ENCODE data around the gene BPTF. TPM values are rescaled to one million over a fixed set of nuclear protein-coding genes. Genes with fewer than 3 reads are reported as not detected.
"Not testable (repeated sequence)": the region's sequence is repeated elsewhere in the genome, so short reads cannot be mapped to it uniquely, and the experiment has no call there.

BPTF gene
- total RNA-seq, 1 donor from 2014 or later, result 96.9 TPM

- no peak for TF ChIP-seq CTCF (IDR thresholded peaks at IDR 0.05)
- H3K4me3 ChIP-seq, result no peak overlapping the region
- peaks cover 14% of the 10 kb centered on the region for H3K36me3 ChIP-seq
- intact Hi-C loops (cut with DNase I), result no loop called here
- ATAC-seq (peak; percentile 32 to 52), DNase-seq (no peak)
- no peak overlapping the region for H3K27ac ChIP-seq
- peaks cover 55% of the 10 kb centered on the region for H3K4me1 ChIP-seq
- no peaks in the 10 kb centered on the region for H3K27me3 ChIP-seq (ENCODE audit: low read depth)
- no peaks in the 10 kb centered on the region for H3K9me3 ChIP-seq
Measured at GRCh38 chr17:67855504-67856324, 30.4 kb downstream of the BPTF start.

GRCh38 chr17:67856402-67856801, 31.1 kb downstream of the BPTF start:
- H3K4me3 ChIP-seq; H3K27ac ChIP-seq; intact Hi-C loops (cut with DNase I); H3K9me3 ChIP-seq; DNase-seq; H3K27me3 ChIP-seq (ENCODE audit: low read depth); ATAC-seq: not testable (repeated sequence)
- H3K36me3 ChIP-seq, result peaks cover 14% of the 10 kb centered on the region
- peaks cover 55% of the 10 kb centered on the region for H3K4me1 ChIP-seq

GRCh38 chr17:67862614-67863217, 37.4 kb downstream of the BPTF start:
- Histone ChIP-seq H3K4me3 (no peak overlapping the region), H3K9me3 (no peaks in the 10 kb centered on the region), H3K4me1 (peaks cover 35% of the 10 kb centered on the region), H3K27me3 (ENCODE audit: low read depth) (no peaks in the 10 kb centered on the region), H3K27ac (no peak overlapping the region), H3K36me3 (peaks cover 13% of the 10 kb centered on the region)
- DNase-seq (no peak), ATAC-seq (no peak)
- intact Hi-C loops (cut with DNase I), result no loop called here
- TF ChIP-seq CTCF (IDR thresholded peaks at IDR 0.05), result no peak

- H3K27me3 ChIP-seq (ENCODE audit: low read depth), result no peaks in the 10 kb centered on the region
- no peak overlapping the region for H3K4me3 ChIP-seq
- DNase-seq (no peak), ATAC-seq (no peak)
- H3K4me1 ChIP-seq, result peaks cover 36% of the 10 kb centered on the region
- H3K27ac ChIP-seq, result no peak overlapping the region
- peaks cover 20% of the 10 kb centered on the region for H3K36me3 ChIP-seq
- no peak for TF ChIP-seq CTCF (IDR thresholded peaks at IDR 0.05)
- no peaks in the 10 kb centered on the region for H3K9me3 ChIP-seq
- intact Hi-C loops (cut with DNase I), result no loop called here
Measured at GRCh38 chr17:67863624-67864247, 38.4 kb downstream of the BPTF start.

GRCh38 chr17:67865438-67865837, 40.1 kb downstream of the BPTF start:
- DNase-seq (no peak), ATAC-seq (peak; percentile 42 to 53)
- Histone ChIP-seq H3K9me3 (no peaks in the 10 kb centered on the region), H3K27me3 (ENCODE audit: low read depth) (no peaks in the 10 kb centered on the region), H3K4me1 (peaks cover 22% of the 10 kb centered on the region), H3K4me3 (no peak overlapping the region), H3K36me3 (peaks cover 24% of the 10 kb centered on the region), H3K27ac (no peak overlapping the region)
- no peak for TF ChIP-seq CTCF (IDR thresholded peaks at IDR 0.05)
- intact Hi-C loops (cut with DNase I), result no loop called here

GRCh38 chr17:67867591-67867990, 42.3 kb downstream of the BPTF start:
- H3K4me3 ChIP-seq, result no peak overlapping the region

More at GRCh38 chr17:67867591-67867990, 42.3 kb downstream of the BPTF start:
- H3K27me3 ChIP-seq (ENCODE audit: low read depth), result no peaks in the 10 kb centered on the region
- intact Hi-C loops (cut with DNase I), result no loop called here
- H3K36me3 ChIP-seq, result peaks cover 24% of the 10 kb centered on the region
- peaks cover 22% of the 10 kb centered on the region for H3K4me1 ChIP-seq
- no peak for ATAC-seq
- no peak overlapping the region for H3K27ac ChIP-seq
- DNase-seq, result no peak
- no peaks in the 10 kb centered on the region for H3K9me3 ChIP-seq
- TF ChIP-seq CTCF (IDR thresholded peaks at IDR 0.05), result no peak

All from lower lobe of right lung (tissue), 2 donors.